ENCODE results near the gene GABRD. TPM values are rescaled to one million over a fixed set of nuclear protein-coding genes. Genes with fewer than 3 reads are reported as not detected.
A peak's percentile ranks its signal among the peaks of the same experiment; 100 is the strongest.

Gene GABRD
- total RNA-seq, 1 experiment from 2014 or later = 15.6 TPM

DNA sequence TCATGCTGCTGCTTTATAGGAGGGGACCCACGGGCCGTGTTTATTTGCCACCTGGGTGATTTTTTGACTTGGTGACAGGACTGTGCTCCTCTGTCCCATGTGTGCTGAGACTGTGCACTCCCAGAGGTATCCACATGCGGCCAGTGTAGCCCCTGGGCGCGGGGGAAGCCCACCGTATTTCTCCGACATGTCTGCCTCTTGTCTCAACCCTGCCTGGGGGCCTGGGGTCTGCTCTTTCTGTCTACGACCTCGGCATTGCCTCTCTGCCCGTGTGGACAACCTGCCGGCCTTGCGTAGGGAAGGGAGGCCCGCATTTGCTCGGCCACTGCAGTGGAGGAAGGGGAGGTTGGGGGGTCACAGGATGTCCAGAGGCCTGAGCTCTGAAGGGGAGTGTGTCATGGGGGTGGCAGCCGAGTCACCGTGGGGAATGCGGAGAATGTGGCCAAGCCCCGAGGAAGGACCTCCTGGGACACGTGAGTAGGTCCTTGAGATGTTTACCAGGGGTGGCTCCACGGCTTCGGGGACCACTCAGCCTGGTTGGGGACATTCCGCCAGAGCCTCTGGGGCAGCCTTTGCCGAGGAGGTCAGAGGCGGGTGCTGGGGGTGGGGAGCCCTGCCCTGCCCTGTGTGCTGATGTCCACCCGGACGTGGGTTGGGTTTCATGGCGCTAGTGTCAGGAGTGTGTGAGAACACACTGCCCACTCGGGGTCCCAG is 42.1 kb downstream of the GABRD start:
- CTCF ChIA-PET = no interaction called here
- intact Hi-C loops (cut with micrococcal nuclease) = no loop called here
- Histone ChIP-seq H2AFZ (ENCODE audit: low read depth, low read length, poor library complexity, severe bottlenecking) (no peak overlapping the region), H3K36me3 (ENCODE audit: control insufficient read depth in 1 of 2, insufficient read depth in 2 of 2, low read length in 2 of 2) (peaks cover 6 to 26% of the 10 kb centered on the region in 2 experiments; a peak in 2 of 4 replicates), H3K4me2 (ENCODE audit: low read length) (peak overlapping the region; percentile 19; the same call in 1 of the 2 replicates), H3K9me2 (ENCODE audit: insufficient read depth) (no peaks in the 10 kb centered on the region), H3K79me2 (ENCODE audit: insufficient read depth, low read length) (peaks cover 11% of the 10 kb centered on the region), H3K4me3 (replicated peaks in 1 of 2; ENCODE audit: low read depth in 1 of 2, low read length in 2 of 2) (no peak overlapping the region), H3K9me3 (ENCODE audit: control insufficient read depth in 1 of 2, insufficient read depth in 1 of 2, low read depth in 1 of 2, low read length in 2 of 2) (peaks cover 0 to 9% of the 10 kb centered on the region in 2 experiments; a peak in 2 of 4 replicates), H3K4me1 (ENCODE audit: control insufficient read depth in 1 of 2, insufficient read depth in 2 of 2, low read length in 2 of 2) (peaks cover 0 to 10% of the 10 kb centered on the region in 2 experiments; a peak in 2 of 4 replicates), H3K9ac (ENCODE audit: low read length) (no peak overlapping the region), H3K27ac (ENCODE audit: low read depth, low read length) (no peak overlapping the region), H3K27me3 (ENCODE audit: insufficient read depth, low read length) (no peaks in the 10 kb centered on the region), H4K20me1 (ENCODE audit: insufficient read depth) (no peaks in the 10 kb centered on the region)
- DNase-seq (ENCODE audit: low read depth, low spot score) (no peak), ATAC-seq (peak; percentile 47; the same call in 1 of the 2 replicates)
- no TSS peak for BruUV-seq (replicated peaks)
- no peak for TF ChIP-seq SRF (IDR thresholded peaks at IDR 0.05; ENCODE audit: low read depth)
- TF ChIP-seq ELF1 (IDR thresholded peaks at IDR 0.05; ENCODE audit: borderline replicate concordance, low read depth) = no peak
- no peak for TF ChIP-seq CBX3 (IDR thresholded peaks at IDR 0.05; ENCODE audit: low read depth)
- no peak for TF ChIP-seq EZH2phosphoT487 (IDR thresholded peaks at IDR 0.05; ENCODE audit: borderline replicate concordance)
- no peak for TF ChIP-seq SIN3A (IDR thresholded peaks at IDR 0.05; ENCODE audit: low read depth)
- no peak for TF ChIP-seq ZNF274 (IDR thresholded peaks at IDR 0.05; ENCODE audit: low read depth, low read length)
- TF ChIP-seq, protein P1, sequence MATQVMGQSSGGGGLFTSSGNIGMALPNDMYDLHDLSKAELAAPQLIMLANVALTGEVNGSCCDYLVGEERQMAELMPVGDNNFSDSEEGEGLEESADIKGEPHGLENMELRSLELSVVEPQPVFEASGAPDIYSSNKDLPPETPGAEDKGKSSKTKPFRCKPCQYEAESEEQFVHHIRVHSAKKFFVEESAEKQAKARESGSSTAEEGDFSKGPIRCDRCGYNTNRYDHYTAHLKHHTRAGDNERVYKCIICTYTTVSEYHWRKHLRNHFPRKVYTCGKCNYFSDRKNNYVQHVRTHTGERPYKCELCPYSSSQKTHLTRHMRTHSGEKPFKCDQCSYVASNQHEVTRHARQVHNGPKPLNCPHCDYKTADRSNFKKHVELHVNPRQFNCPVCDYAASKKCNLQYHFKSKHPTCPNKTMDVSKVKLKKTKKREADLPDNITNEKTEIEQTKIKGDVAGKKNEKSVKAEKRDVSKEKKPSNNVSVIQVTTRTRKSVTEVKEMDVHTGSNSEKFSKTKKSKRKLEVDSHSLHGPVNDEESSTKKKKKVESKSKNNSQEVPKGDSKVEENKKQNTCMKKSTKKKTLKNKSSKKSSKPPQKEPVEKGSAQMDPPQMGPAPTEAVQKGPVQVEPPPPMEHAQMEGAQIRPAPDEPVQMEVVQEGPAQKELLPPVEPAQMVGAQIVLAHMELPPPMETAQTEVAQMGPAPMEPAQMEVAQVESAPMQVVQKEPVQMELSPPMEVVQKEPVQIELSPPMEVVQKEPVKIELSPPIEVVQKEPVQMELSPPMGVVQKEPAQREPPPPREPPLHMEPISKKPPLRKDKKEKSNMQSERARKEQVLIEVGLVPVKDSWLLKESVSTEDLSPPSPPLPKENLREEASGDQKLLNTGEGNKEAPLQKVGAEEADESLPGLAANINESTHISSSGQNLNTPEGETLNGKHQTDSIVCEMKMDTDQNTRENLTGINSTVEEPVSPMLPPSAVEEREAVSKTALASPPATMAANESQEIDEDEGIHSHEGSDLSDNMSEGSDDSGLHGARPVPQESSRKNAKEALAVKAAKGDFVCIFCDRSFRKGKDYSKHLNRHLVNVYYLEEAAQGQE (IDR thresholded peaks at IDR 0.05; ENCODE audit: low read depth) = no peak
- TF ChIP-seq POLR2A (IDR thresholded peaks at IDR 0.05; ENCODE audit: borderline replicate concordance, extremely low read depth, insufficient read depth, insufficient read length) = no peak
- TF ChIP-seq TCF7L2 (IDR thresholded peaks at IDR 0.05; ENCODE audit: borderline replicate concordance, extremely low read depth, insufficient read depth, insufficient read length) = no peak
- TF ChIP-seq, protein P2, sequence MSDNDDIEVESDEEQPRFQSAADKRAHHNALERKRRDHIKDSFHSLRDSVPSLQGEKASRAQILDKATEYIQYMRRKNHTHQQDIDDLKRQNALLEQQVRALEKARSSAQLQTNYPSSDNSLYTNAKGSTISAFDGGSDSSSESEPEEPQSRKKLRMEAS (IDR thresholded peaks at IDR 0.05) = no peak
- no peak for TF ChIP-seq ATF3 (IDR thresholded peaks at IDR 0.05)
- no peak for TF ChIP-seq RAD21 (IDR thresholded peaks at IDR 0.05; ENCODE audit: low read depth)
- TF ChIP-seq, protein P3, sequence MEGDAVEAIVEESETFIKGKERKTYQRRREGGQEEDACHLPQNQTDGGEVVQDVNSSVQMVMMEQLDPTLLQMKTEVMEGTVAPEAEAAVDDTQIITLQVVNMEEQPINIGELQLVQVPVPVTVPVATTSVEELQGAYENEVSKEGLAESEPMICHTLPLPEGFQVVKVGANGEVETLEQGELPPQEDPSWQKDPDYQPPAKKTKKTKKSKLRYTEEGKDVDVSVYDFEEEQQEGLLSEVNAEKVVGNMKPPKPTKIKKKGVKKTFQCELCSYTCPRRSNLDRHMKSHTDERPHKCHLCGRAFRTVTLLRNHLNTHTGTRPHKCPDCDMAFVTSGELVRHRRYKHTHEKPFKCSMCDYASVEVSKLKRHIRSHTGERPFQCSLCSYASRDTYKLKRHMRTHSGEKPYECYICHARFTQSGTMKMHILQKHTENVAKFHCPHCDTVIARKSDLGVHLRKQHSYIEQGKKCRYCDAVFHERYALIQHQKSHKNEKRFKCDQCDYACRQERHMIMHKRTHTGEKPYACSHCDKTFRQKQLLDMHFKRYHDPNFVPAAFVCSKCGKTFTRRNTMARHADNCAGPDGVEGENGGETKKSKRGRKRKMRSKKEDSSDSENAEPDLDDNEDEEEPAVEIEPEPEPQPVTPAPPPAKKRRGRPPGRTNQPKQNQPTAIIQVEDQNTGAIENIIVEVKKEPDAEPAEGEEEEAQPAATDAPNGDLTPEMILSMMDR (IDR thresholded peaks at IDR 0.05 in 2 of 3, conservative IDR thresholded peaks at IDR 0.05 in 1 of 3; ENCODE audit: borderline replicate concordance in 1 of 3, insufficient read depth in 1 of 3, low read depth in 2 of 3, low read length in 2 of 3) = no peak
- TF ChIP-seq YY1 (IDR thresholded peaks at IDR 0.05; ENCODE audit: extremely low read depth, insufficient replicate concordance, low read depth, low read length) = no peak
- TF ChIP-seq JUND (IDR thresholded peaks at IDR 0.05) = no peak
- no peak for TF ChIP-seq FOSL1 (IDR thresholded peaks at IDR 0.05; ENCODE audit: low read depth)
- no peak for TF ChIP-seq SP1 (IDR thresholded peaks at IDR 0.05; ENCODE audit: low read depth)
- no peak for TF ChIP-seq ZBTB33 (IDR thresholded peaks at IDR 0.05; ENCODE audit: extremely low read depth, insufficient replicate concordance, low read length)
- no peak for TF ChIP-seq POLR2AphosphoS5 (IDR thresholded peaks at IDR 0.05; ENCODE audit: low read depth, low read length)
- POLR2A ChIA-PET = no interaction called here
- RAD21 ChIA-PET (ENCODE audit: low non-redundant PET in 1 of 2, low total read pairs in 2 of 2, uncharacterized antibody in 2 of 2, unreplicated experiment in 2 of 2) = no interaction called here
